GM23338 (cell line): ENCODE data around the gene BNC2. TPM values are rescaled to one million over a fixed set of nuclear protein-coding genes. Genes with fewer than 3 reads are reported as not detected.

Experiments used
- ATAC-seq: fragments of 200-7000 bp; cut with Tn5 transposase; 3 replicates; pipeline ENCODE4 v1.9.1; 2020
- DNase-seq: peaks from one replicate; pipeline ENCODE4 v3.0.0-alpha.2; 2015; ENCODE audit warnings: low spot score
- H2AFZ ChIP-seq: fragments of 200-600 bp; sonication (generic); 2 replicates; pipeline ENCODE4 v1.8.0; 2016; ENCODE audit warnings: antibody characterized with exemption, mild to moderate bottlenecking, moderate library complexity
- H3F3A ChIP-seq: fragments of 200-600 bp; sonication (generic); replicated peaks from 2 replicates; pipeline ENCODE4 v1.8.0; 2017; ENCODE audit warnings: antibody characterized with exemption, mixed run types, low read depth
- H3K27ac ChIP-seq: fragments of 200-600 bp; sonication (generic); 2 replicates; pipeline ENCODE4 v1.6.1; 2016; ENCODE audit warnings: low read depth
- H3K27me3 ChIP-seq: fragments of 200-600 bp; sonication (generic); 2 replicates; pipeline ENCODE4 v1.8.0; 2016; ENCODE audit warnings: mild to moderate bottlenecking, mixed run types, moderate library complexity; ENCODE audit not compliant: insufficient read depth
- H3K36me3 ChIP-seq: fragments of 200-600 bp; sonication (generic); 2 replicates; pipeline ENCODE4 v1.8.0; 2016; ENCODE audit warnings: mild to moderate bottlenecking; ENCODE audit not compliant: insufficient read depth
- H3K4me1 ChIP-seq: fragments of 200-600 bp; sonication (generic); 2 replicates; pipeline ENCODE4 v1.8.0; 2016; ENCODE audit warnings: mild to moderate bottlenecking, moderate library complexity; ENCODE audit not compliant: insufficient read depth
- H3K4me2 ChIP-seq: fragments of 200-600 bp; sonication (generic); 2 replicates; pipeline ENCODE4 v1.7.1; 2017; ENCODE audit warnings: mixed run types
- H3K4me3 ChIP-seq: fragments of 200-600 bp; sonication (generic); 2 replicates; pipeline ENCODE4 v1.6.1; 2016; ENCODE audit warnings: mixed run types
- H3K79me2 ChIP-seq: fragments of 200-600 bp; sonication (generic); replicated peaks from 2 replicates; pipeline ENCODE4 v1.8.0; 2017; ENCODE audit warnings: mild to moderate bottlenecking; ENCODE audit not compliant: insufficient read depth
- H3K9me2 ChIP-seq: fragments of 200-600 bp; sonication (generic); 2 replicates; pipeline ENCODE4 v1.8.0; 2017; ENCODE audit not compliant: insufficient read depth
- H4K20me1 ChIP-seq: fragments of 200-600 bp; sonication (generic); replicated peaks from 2 replicates; pipeline ENCODE4 v1.8.0; 2017; ENCODE audit warnings: mild to moderate bottlenecking; ENCODE audit not compliant: insufficient read depth
- H3K27ac Mint-ChIP-seq: 2 replicates; pipeline ENCODE4 v1.8.0; 2020; ENCODE audit warnings: inconsistent platforms, mild to moderate bottlenecking, moderate library complexity, mixed read lengths
- H3K27me3 Mint-ChIP-seq: 3 replicates; pipeline ENCODE4 v1.8.0; 2022; ENCODE audit warnings: low read depth, mild to moderate bottlenecking, moderate library complexity, mixed read lengths, inconsistent platforms; ENCODE audit not compliant: insufficient read depth, poor library complexity
- H3K36me3 Mint-ChIP-seq: 3 replicates; pipeline ENCODE4 v1.8.0; 2021; ENCODE audit warnings: low read depth, mild to moderate bottlenecking, inconsistent platforms, moderate library complexity, mixed read lengths
- H3K4me1 Mint-ChIP-seq: 3 replicates; pipeline ENCODE4 v1.8.0; 2020; ENCODE audit warnings: mild to moderate bottlenecking, inconsistent platforms, mixed read lengths
- H3K4me3 Mint-ChIP-seq: 3 replicates; pipeline ENCODE4 v1.8.0; 2021; ENCODE audit warnings: moderate library complexity, mild to moderate bottlenecking, inconsistent platforms, mixed read lengths
- H3K9me3 Mint-ChIP-seq: 3 replicates; pipeline ENCODE4 v1.8.0; 2020; ENCODE audit warnings: moderate library complexity, mild to moderate bottlenecking, inconsistent platforms, mixed read lengths
- CREB1 ChIP-seq: fragments of 250-450 bp; sonication (Bioruptor Pico); IDR thresholded peaks from 2 replicates; pipeline ENCODE4 v1.5.0; 2020; ENCODE audit warnings: low read depth, mild to moderate bottlenecking, moderate library complexity
- CTCF ChIP-seq, 2 experiments: fragments of 200-600 bp in 1 of 2; sonication (generic) in 1 of 2; conservative IDR thresholded peaks; 2 replicates each; pipeline versions ENCODE4 v1.5.1 to v1.6.1; 2016 to 2017; ENCODE audit warnings: antibody characterized with exemption in 2 of 2, low read depth in 2 of 2, mild to moderate bottlenecking in 2 of 2, moderate library complexity in 1 of 2
- ETS1 ChIP-seq: IDR thresholded peaks from 2 replicates; pipeline ENCODE4 v1.6.1; 2016; ENCODE audit warnings: antibody characterized with exemption
- EZH2phosphoT487 ChIP-seq: fragments of 200-600 bp; sonication (generic); IDR thresholded peaks from one replicate; pipeline ENCODE4 v1.8.1; 2018; ENCODE audit warnings: antibody characterized with exemption; ENCODE audit not compliant: unreplicated experiment
- POLR2AphosphoS5 ChIP-seq: IDR thresholded peaks from 2 replicates; pipeline ENCODE4 v1.6.1; 2016; ENCODE audit warnings: antibody characterized with exemption, low read depth
- REST ChIP-seq: IDR thresholded peaks from one replicate; pipeline ENCODE4 v1.6.1; 2018; ENCODE audit warnings: antibody characterized with exemption; ENCODE audit not compliant: unreplicated experiment
- STAT1 ChIP-seq: IDR thresholded peaks from one replicate; pipeline ENCODE4 v1.6.1; 2016; ENCODE audit warnings: antibody characterized with exemption; ENCODE audit not compliant: unreplicated experiment
- ZNF462 ChIP-seq: fragments of 250-450 bp; sonication (Bioruptor Pico); IDR thresholded peaks from 2 replicates; pipeline ENCODE4 v1.5.0; 2020; ENCODE audit warnings: mild to moderate bottlenecking, moderate library complexity
- polyA plus RNA-seq: library from polyadenylated mRNA; unstranded; fragments of >200 nt; fragmentation: Nextera tagmentation; extraction: Ambion mirVana; gene quantifications from 2 replicates; pipeline ENCODE4 v1.2.1, GENCODE V29; 2016
- total RNA-seq: library from RNA; depleted of rRNA; stranded (reverse); fragments of >200 nt; shearing (Covaris generic); gene quantifications from 2 replicates; pipeline ENCODE4 v1.2.3, GENCODE V29; 2014

Gene BNC2
- total and polyA plus RNA-seq, 2 experiments from 2014 or later: 12.7 to 13.2 TPM

- no peak for TF ChIP-seq STAT1
- no peak for TF ChIP-seq ETS1
- TF ChIP-seq CREB1 (CRISPR knock-in tag): no peak
- TF ChIP-seq ZNF462 (CRISPR knock-in tag): no peak
Measured at GRCh38 chr9:16727452-16728136, 142.9 kb downstream of the BNC2 start (continued).

GRCh38 chr9:16726718-16727451, 143.6 kb downstream of the BNC2 start:
- peaks cover 2% of the 10 kb centered on the region for H3K27me3 Mint-ChIP-seq
- H3K9me3 Mint-ChIP-seq: no peaks in the 10 kb centered on the region
- peaks cover 64% of the 10 kb centered on the region for H3K4me1 Mint-ChIP-seq
- Histone ChIP-seq H3K36me3 (no peaks in the 10 kb centered on the region), H3K79me2 (peaks cover 26% of the 10 kb centered on the region), H3K27me3 (no peaks in the 10 kb centered on the region), H3K9me2 (no peaks in the 10 kb centered on the region), H4K20me1 (no peaks in the 10 kb centered on the region), H3K4me3 (peak overlapping the region; percentile 67), H3K4me1 (peaks cover 65% of the 10 kb centered on the region), H3K27ac (peak overlapping the region; percentile 82), H2AFZ (peak overlapping the region; percentile 34; the same call in 1 of the 2 replicates), H3F3A (no peaks in the 10 kb centered on the region; the same call in 1 of the 2 replicates), H3K4me2 (peak overlapping the region; percentile 79)
- H3K27ac Mint-ChIP-seq: peak overlapping the region; percentile 97
- TF ChIP-seq POLR2AphosphoS5: peak; percentile 38
- TF ChIP-seq CREB1 (CRISPR knock-in tag): 0 out of 2 replicates have a peak, but pooled peaks have one; percentile 16
- TF ChIP-seq CTCF (conservative IDR thresholded peaks at IDR 0.05; ENCODE audit: low read depth in 2 of 2): no peak
- TF ChIP-seq REST: no peak
- TF ChIP-seq ETS1: no peak
- no peak for TF ChIP-seq EZH2phosphoT487
- DNase-seq (peak; percentile 87), ATAC-seq (peak; percentile 85)
- peak overlapping the region; percentile 74 for H3K4me3 Mint-ChIP-seq
- no peaks in the 10 kb centered on the region for H3K36me3 Mint-ChIP-seq
